ENCODE results near the gene MAB21L4. TPM values are rescaled to one million over a fixed set of nuclear protein-coding genes. Genes with fewer than 3 reads are reported as not detected.
A peak's percentile ranks its signal among the peaks of the same experiment; 100 is the strongest.

MAB21L4 gene
- total RNA-seq, 1 experiment from 2014 or later = 0.21 TPM

GRCh38 chr2:240922982-240923537, 27.1 kb upstream of the MAB21L4 start:
- no peak overlapping the region; the same call in 1 of the 2 replicates for H3K27ac ChIP-seq (ENCODE audit: low read length)
- peaks cover 50% of the 10 kb centered on the region for H3K4me1 ChIP-seq (ENCODE audit: control insufficient read depth, insufficient read depth, low read length)
- no peaks in the 10 kb centered on the region for H3K9me3 ChIP-seq (ENCODE audit: control insufficient read depth, insufficient read depth, low read depth, low read length)
- CTCF ChIA-PET = interaction anchor here (1.1 kb wide), 1 partner anchor 9 kb away, joined by 3 read pairs; no protein-coding TSS in a partner anchor
- ATAC-seq = peak; percentile 23
- intact Hi-C loops (cut with micrococcal nuclease; ENCODE audit: unreplicated experiment) (no loop called here), in situ Hi-C loops (cut with HindIII; ENCODE audit: low pct_unique_long_range_greater_than_20kb, low sequenced_read_pairs) (no loop called here)
- H3K27me3 ChIP-seq (ENCODE audit: control insufficient read depth, insufficient read depth, low read length) = no peaks in the 10 kb centered on the region
- POLR2A ChIA-PET = no interaction called here
- TF ChIP-seq REST (IDR thresholded peaks at IDR 0.05; ENCODE audit: insufficient read depth in 1 of 2, low read depth in 2 of 2, low read length in 1 of 2) (no peak), CTCF (IDR thresholded peaks at IDR 0.05) (no peak), POLR2AphosphoS5 (IDR thresholded peaks at IDR 0.05; ENCODE audit: low read depth, low read length) (no peak), TCF7L2 (IDR thresholded peaks at IDR 0.05; ENCODE audit: low read depth, low read length) (no peak), SIN3A (IDR thresholded peaks at IDR 0.05; ENCODE audit: borderline replicate concordance, insufficient read depth, low read depth, low read length) (no peak)
- BruUV-seq (replicated peaks) = no TSS peak
- H3K36me3 ChIP-seq (ENCODE audit: control insufficient read depth, insufficient read depth, low read length) = no peaks in the 10 kb centered on the region
- DNase-seq (ENCODE audit: low read depth, low spot score) = no peak
- no peak overlapping the region for H3K4me3 ChIP-seq (ENCODE audit: low read depth in 2 of 2, low read length in 2 of 2)

DNA sequence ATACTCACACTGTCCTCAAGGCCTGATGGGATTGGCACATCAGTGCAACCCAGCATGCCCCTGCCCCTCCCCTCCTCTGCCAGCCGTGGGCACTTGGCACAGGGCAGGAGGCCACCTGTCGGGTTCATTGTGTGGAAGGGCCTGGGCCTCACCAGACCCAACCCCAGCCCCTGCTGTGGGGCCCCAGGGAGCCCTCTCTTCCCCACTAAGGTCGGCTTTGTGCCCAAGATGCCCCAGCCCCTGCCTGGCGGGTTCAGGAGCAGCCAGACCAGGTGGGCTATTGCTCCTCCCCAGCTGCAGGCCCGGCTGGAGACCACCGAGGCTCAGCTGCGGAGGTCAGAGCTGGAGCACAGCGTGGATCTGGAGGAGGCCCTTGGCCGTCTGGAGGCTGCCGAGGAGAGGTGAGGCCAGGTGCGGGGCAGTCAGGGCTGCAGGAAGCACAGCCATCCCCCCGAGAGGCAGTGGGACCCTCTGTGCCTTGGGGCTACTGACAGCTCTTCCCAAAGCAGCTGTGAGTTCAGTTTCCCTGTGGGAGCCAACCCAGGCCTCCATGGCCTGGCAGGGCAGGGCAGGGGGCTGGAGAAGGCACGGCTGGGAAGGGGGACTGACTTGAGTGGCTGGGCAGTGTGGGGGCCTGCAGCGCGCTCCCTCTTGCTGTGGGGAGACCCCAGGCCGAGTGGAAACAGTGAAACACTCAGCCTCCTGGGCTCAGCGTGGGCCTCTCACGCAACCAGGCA, 26.5 kb upstream of the MAB21L4 start:
- intact Hi-C loops (cut with micrococcal nuclease; ENCODE audit: unreplicated experiment) (no loop called here), in situ Hi-C loops (cut with HindIII; ENCODE audit: low pct_unique_long_range_greater_than_20kb, low sequenced_read_pairs) (no loop called here)
- DNase-seq (ENCODE audit: low read depth, low spot score) (no peak), ATAC-seq (peak; percentile 24)
- no peak overlapping the region for H3K4me3 ChIP-seq (ENCODE audit: low read depth in 2 of 2, low read length in 2 of 2)
- ChIA-PET CTCF (interaction anchor here (1.1 kb wide), 1 partner anchor 8 kb away, joined by 3 read pairs; no protein-coding TSS in a partner anchor), POLR2A (no interaction called here)
- H3K27ac ChIP-seq (ENCODE audit: low read length) = peak overlapping the region; percentile 65
- BruUV-seq (replicated peaks) = no TSS peak
- H3K36me3 ChIP-seq (ENCODE audit: control insufficient read depth, insufficient read depth, low read length) = no peaks in the 10 kb centered on the region
- no peaks in the 10 kb centered on the region for H3K9me3 ChIP-seq (ENCODE audit: control insufficient read depth, insufficient read depth, low read depth, low read length)
- no peak for TF ChIP-seq POLR2AphosphoS5 (IDR thresholded peaks at IDR 0.05; ENCODE audit: low read depth, low read length)
- TF ChIP-seq SIN3A (IDR thresholded peaks at IDR 0.05; ENCODE audit: borderline replicate concordance, insufficient read depth, low read depth, low read length) = no peak
- no peak for TF ChIP-seq CTCF (IDR thresholded peaks at IDR 0.05)
- no peak for TF ChIP-seq REST (IDR thresholded peaks at IDR 0.05; ENCODE audit: insufficient read depth in 1 of 2, low read depth in 2 of 2, low read length in 1 of 2)
- no peak for TF ChIP-seq TCF7L2 (IDR thresholded peaks at IDR 0.05; ENCODE audit: low read depth, low read length)
- peaks cover 56% of the 10 kb centered on the region for H3K4me1 ChIP-seq (ENCODE audit: control insufficient read depth, insufficient read depth, low read length)
- no peaks in the 10 kb centered on the region for H3K27me3 ChIP-seq (ENCODE audit: control insufficient read depth, insufficient read depth, low read length)
